B cell (primary cell): ENCODE measurements around the gene TCP1. TPM values are rescaled to one million over a fixed set of nuclear protein-coding genes. Genes with fewer than 3 reads are reported as not detected.

ENCODE experiments used
- ATAC-seq: fragments of 200-7000 bp; cut with Tn5 transposase; one replicate; pipeline ENCODE4 v1.10.0; 2021; ENCODE audit warnings: low read depth, mild to moderate bottlenecking, moderate number of reproducible peaks, moderate library complexity
- CTCF ChIA-PET: fragments of 350-600 bp; sonication (Branson Sonifier 250); formaldehyde crosslinking; loops from one replicate; lab custom pipeline; 2021; ENCODE audit warnings: antibody characterized with exemption, inconsistent platforms; lab: Charles Lee
- POLR2A ChIA-PET: fragments of 350-600 bp; sonication (Branson Sonifier 250); formaldehyde crosslinking; loops from one replicate; lab custom pipeline; 2021; ENCODE audit warnings: antibody characterized with exemption; lab: Charles Lee
- DNase-seq: peaks from one replicate; pipeline ENCODE4 v3.0.0; 2013
- H2AFZ ChIP-seq: 2 replicates; pipeline ENCODE4 v1.6.1; 2012; ENCODE audit warnings: mild to moderate bottlenecking, low read depth, low read length; ENCODE audit not compliant: insufficient read depth, poor library complexity, severe bottlenecking
- H3K27ac ChIP-seq, 2 donors: 1 replicate in 1 of 2; 2 replicates in 1 of 2; pipeline ENCODE4 v1.5.1; 2012 to 2013; ENCODE audit warnings: low read length in 2 of 2, mild to moderate bottlenecking in 2 of 2, moderate library complexity in 1 of 2
- H3K27me3 ChIP-seq, 4 experiments: fragments of 200-600 bp in 1 of 4; sonication (generic) in 1 of 4; replicated peaks in 1 of 4; 1 replicate in 2 of 4; 2 replicates in 2 of 4; pipeline versions ENCODE4 v1.6.1 to v1.7.0; 2013 to 2016; ENCODE audit warnings: low read length in 3 of 4, mild to moderate bottlenecking in 2 of 4, mixed read lengths in 1 of 4, moderate library complexity in 1 of 4; ENCODE audit not compliant: insufficient read depth in 4 of 4, control insufficient read depth in 3 of 4; ENCODE audit errors: control extremely low read depth in 1 of 4
- H3K36me3 ChIP-seq, 2 experiments: replicated peaks in 1 of 2; 1 replicate in 1 of 2; 2 replicates in 1 of 2; pipeline versions ENCODE4 v1.6.1 to v1.7.1; 2013; ENCODE audit warnings: low read length in 1 of 2; ENCODE audit not compliant: insufficient read depth in 2 of 2, control insufficient read depth in 1 of 2; ENCODE audit errors: control extremely low read depth in 1 of 2, extremely low read depth in 1 of 2
- H3K4me1 ChIP-seq, 2 donors: fragments of 200-600 bp in 1 of 2; sonication (generic) in 1 of 2; 1 replicate in 1 of 2; 2 replicates in 1 of 2; pipeline versions ENCODE4 v1.5.1 to v1.6.1; 2013 to 2017; ENCODE audit warnings: low read length in 2 of 2; ENCODE audit not compliant: control insufficient read depth in 2 of 2, insufficient read depth in 2 of 2
- H3K4me2 ChIP-seq: replicated peaks from 2 replicates; pipeline ENCODE3; 2012; ENCODE audit warnings: mild to moderate bottlenecking, low read depth, low read length; ENCODE audit not compliant: poor library complexity, severe bottlenecking
- H3K4me3 ChIP-seq, 5 experiments: fragments of 200-600 bp in 1 of 5; sonication (generic) in 1 of 5; 1 replicate in 3 of 5; 2 replicates in 2 of 5; pipeline versions ENCODE4 v1.5.1 to v1.7.0; 2011 to 2016; ENCODE audit warnings: low read length in 4 of 5, mild to moderate bottlenecking in 4 of 5, low read depth in 2 of 5, control low read depth in 1 of 5, moderate library complexity in 1 of 5; ENCODE audit not compliant: insufficient read depth in 1 of 5; ENCODE audit errors: control extremely low read depth in 1 of 5, extremely low read depth in 1 of 5
- H3K79me2 ChIP-seq: fragments of 200-600 bp; sonication (generic); one replicate; pipeline ENCODE4 v1.6.0; 2016; ENCODE audit warnings: low read length; ENCODE audit not compliant: control insufficient read depth, insufficient read depth
- H3K9ac ChIP-seq: fragments of 200-600 bp; sonication (generic); 2 replicates; pipeline ENCODE4 v1.6.1; 2017; ENCODE audit warnings: mild to moderate bottlenecking, low read length, moderate library complexity
- H3K9me3 ChIP-seq, 3 donors: one replicate each; pipeline versions ENCODE4 v1.6.1 to v1.7.1; 2013; ENCODE audit warnings: low read length in 2 of 3; ENCODE audit not compliant: control insufficient read depth in 2 of 3, insufficient read depth in 1 of 3; ENCODE audit errors: control extremely low read depth in 1 of 3
- H4K20me1 ChIP-seq: 2 replicates; pipeline ENCODE4 v1.6.0; 2012; ENCODE audit warnings: mild to moderate bottlenecking, low read length; ENCODE audit not compliant: insufficient read depth, control insufficient read depth, poor library complexity, severe bottlenecking
- H3K27ac Mint-ChIP-seq: one replicate; pipeline ENCODE4 v1.8.0; 2021; ENCODE audit warnings: mixed read lengths
- H3K27me3 Mint-ChIP-seq: one replicate; pipeline ENCODE4 v1.8.0; 2021; ENCODE audit warnings: mixed read lengths
- H3K4me1 Mint-ChIP-seq: one replicate; pipeline ENCODE4 v1.8.0; 2021; ENCODE audit warnings: mixed read lengths
- H3K4me3 Mint-ChIP-seq: one replicate; pipeline ENCODE4 v1.8.0; 2021; ENCODE audit warnings: mixed read lengths
- H3K9me3 Mint-ChIP-seq: one replicate; pipeline ENCODE4 v1.8.0; 2022; ENCODE audit warnings: mixed read lengths; ENCODE audit not compliant: insufficient read depth
- CTCF ChIP-seq: fragments of 200-600 bp; IDR thresholded peaks from one replicate; pipeline ENCODE4 v1.8.0; 2022; ENCODE audit warnings: antibody characterized with exemption, mild to moderate bottlenecking
- EZH2 ChIP-seq: IDR thresholded peaks from 2 replicates; pipeline ENCODE4 v1.6.1; 2012; ENCODE audit warnings: borderline replicate concordance, low read depth, mild to moderate bottlenecking, moderate library complexity, low read length; ENCODE audit not compliant: insufficient read depth, poor library complexity, severe bottlenecking
- WGBS: methylation state at CpG from one replicate; pipeline ENCODE4 v1.1.5; 2013; ENCODE audit warnings: missing lambda C conversion rate; ENCODE audit not compliant: insufficient coverage; 5-methylcytosine and 5-hydroxymethylcytosine counted together
- intact Hi-C: fragments of 100-400 bp; cut with micrococcal nuclease; formaldehyde crosslinking; loops from one replicate; pipeline ENCODE4 v1.10.0; 2022
- polyA plus RNA-seq: library from polyadenylated mRNA; depleted of rRNA; stranded (reverse); fragments of >200 nt; gene quantifications from 2 replicates; pipeline ENCODE4 v1.2.3, GENCODE V29; 2012
- total RNA-seq, 2 donors: library from RNA; stranded (reverse); fragments of 120-200 nt in 1 of 2; gene quantifications; 1 replicate in 1 of 2; 2 replicates in 1 of 2; pipeline versions ENCODE4 v1.2.3 to v1.2.4, GENCODE V29; 2013 to 2022

The TCP1 gene
- total and polyA plus RNA-seq, 2 donors (not counting 1 experiment from before 2014, with no cell fraction given) = 63.8 to 137 TPM

GRCh38 chr6:159762681-159763293 is 26.6 kb downstream of the TCP1 start:
- POLR2A ChIA-PET = interaction anchor here (3.6 kb wide), 1 partner anchor 27 kb away, joined by 28 read pairs; the partner anchor contains the start of genes MRPL18 and TCP1
- WGBS = 16% methylated on average over 16 of the region's 16 CpGs
- no peaks in the 10 kb centered on the region for H3K9me3 ChIP-seq
- peaks cover 8 to 22% of the 10 kb centered on the region in 2 experiments for H3K36me3 ChIP-seq
- DNase-seq (peak; percentile 74), ATAC-seq (no peak)
- H3K27ac ChIP-seq = peak overlapping the region; percentile 95 to 96
- peak overlapping the region; percentile 83 to 99 (median 93) for H3K4me3 ChIP-seq
- H3K4me1 Mint-ChIP-seq = peaks cover 21% of the 10 kb centered on the region
- H3K27ac Mint-ChIP-seq = peak overlapping the region; percentile 96
- no peaks in the 10 kb centered on the region for H3K27me3 ChIP-seq
- intact Hi-C loops = loop anchor here (1.0 kb wide), 4 partner anchors 27 to 206 kb away; partner anchors contain the start of genes SOD2, TCP1 and WTAP
- peak overlapping the region; percentile 95 for H3K4me2 ChIP-seq
- no peaks in the 10 kb centered on the region for H4K20me1 ChIP-seq
- no peaks in the 10 kb centered on the region for H3K27me3 Mint-ChIP-seq
- H3K4me1 ChIP-seq = peaks cover 17 to 19% of the 10 kb centered on the region in 2 donors
- H3K4me3 Mint-ChIP-seq = peak overlapping the region; percentile 95
- H3K9me3 Mint-ChIP-seq = no peaks in the 10 kb centered on the region
- CTCF ChIA-PET = interaction anchor here (1.3 to 1.7 kb wide), 2 partner anchors 25 to 33 kb away, joined by 3 to 4 read pairs; no protein-coding TSS in a partner anchor
- peak overlapping the region; percentile 88 for H2AFZ ChIP-seq
- peaks cover 20% of the 10 kb centered on the region for H3K79me2 ChIP-seq
- TF ChIP-seq CTCF = no peak
- TF ChIP-seq EZH2 = no peak
- peak overlapping the region; percentile 92 for H3K9ac ChIP-seq
